ENCODE measurements around the gene CDK7.

The CDK7 gene

DNA sequence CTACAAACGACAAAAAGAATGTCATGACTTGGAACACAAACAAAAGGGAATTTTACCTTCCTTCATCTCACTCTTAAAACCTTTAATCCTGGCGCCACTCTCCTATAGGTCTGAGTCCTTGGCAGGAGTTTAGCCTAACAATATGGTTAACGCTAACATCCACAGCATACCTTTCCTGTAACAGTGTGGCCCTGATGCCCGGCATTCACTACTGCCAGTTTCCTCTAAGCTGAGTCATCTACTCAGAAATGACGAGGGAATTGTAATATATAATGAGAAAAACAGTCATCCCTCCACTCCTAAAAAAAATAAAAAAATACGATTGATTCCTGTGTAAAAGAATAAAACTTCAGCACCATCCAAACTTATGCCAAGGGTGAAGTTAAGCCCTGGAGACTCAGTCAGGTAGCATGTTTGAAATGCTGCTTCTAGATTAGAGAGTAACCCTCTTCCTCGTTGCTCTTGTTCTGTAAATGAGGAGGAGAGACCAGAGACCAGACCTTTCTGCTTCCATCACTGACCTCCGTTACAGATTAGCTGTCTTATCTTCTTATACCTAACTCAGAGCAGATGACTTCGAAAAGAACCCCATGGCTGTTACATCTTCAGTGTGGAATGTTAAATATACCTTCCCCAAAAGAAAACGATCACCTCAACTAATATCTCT is 60.5 kb downstream of the CDK7 start:
- no peak for DNase-seq

DNA sequence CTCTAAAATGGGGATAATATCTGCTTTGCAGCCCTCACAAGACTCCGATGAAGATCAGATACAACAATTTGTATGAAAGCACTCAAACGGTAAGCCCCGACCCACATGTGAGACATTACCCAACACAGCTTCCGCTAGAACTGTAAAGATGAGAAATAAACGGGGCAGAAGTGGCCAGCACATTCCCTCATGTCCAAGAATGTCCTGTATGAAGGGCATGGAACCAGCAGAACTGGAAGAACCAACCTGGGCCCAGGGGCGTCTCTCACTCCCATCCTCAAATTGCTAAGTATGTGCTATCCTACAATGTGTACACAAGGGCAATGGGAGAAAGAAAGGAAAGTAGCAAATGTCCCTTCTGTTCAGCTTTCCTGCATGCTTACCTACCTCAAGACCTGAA is 64.9 kb downstream of the CDK7 start:
- no peak for DNase-seq

DNA sequence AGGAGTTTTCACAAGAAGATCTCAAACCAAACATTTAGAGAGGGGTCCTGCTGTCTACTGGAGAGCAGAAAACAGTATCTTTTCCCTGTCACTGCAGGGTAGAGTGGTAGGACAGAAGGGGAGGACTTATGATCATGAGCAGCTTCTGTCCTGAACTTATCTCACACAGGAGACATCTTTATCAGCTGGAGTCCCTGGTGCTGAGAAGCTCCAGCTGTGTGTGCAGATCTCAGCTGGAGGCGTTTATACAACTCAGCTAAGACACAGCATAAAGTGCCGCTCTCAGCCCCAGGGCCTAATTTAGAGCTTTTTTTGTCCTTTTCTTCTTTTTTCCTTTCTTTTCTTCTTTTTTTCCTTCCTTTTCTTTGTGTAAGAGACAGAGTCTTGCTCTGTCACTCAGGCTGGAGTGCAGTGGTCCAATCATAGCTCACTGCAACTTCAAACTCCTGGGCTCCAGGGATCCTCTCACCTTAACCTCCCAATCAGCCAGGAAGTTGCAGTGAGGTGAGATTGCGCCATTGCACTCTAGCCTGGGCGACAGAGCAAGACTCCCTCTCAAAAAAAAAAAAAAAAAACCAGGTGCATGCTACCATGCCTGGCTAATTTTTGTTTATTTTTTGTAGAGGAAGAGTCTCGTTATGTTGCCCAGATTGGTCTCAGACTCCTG is 66.0 kb downstream of the CDK7 start:
- DNase-seq, result no peak

DNA sequence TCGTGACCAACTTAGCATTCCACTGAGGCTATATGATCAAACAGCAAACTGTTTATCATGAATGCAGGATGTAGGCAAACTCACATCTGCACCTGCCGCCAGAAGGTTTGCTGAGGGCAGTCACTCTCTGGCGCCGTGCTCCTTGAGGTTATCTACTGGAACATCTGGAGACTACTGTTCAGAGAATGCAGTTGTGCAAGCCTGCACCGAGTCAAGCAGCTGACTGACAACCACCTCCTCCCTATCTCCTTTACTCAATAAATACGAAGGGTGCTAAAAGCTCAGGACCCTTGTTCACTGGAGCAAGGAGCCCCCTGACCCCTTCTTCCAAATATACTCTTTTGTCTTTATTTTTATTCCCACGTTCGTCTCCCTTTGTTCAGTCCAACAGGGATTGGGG is 70.8 kb downstream of the CDK7 start:
- DNase-seq, result no peak

DNA sequence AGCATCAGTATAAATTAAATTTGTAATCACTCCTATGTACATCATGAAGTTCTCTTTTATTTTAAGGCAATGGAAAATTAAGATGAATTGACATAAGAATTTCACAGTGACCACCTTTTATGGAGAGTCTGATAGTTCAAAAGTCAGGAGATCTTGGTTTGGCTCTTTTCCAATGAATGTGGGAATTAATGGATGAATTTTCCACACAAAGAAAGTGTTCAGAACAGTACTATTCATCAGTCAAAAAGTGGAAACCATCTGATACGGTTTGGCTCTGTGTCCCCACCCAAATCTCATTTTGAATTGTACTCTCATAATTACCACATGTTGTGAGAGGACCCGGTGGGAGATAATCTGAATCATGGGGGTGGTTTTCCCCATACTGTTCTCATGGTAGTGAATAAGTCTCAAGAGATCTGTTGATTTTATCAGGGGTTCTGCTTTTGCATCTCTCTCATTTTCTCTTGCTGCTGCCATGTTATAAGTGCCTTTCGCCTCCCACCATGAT is 73.4 kb downstream of the CDK7 start:
- no peak for DNase-seq

DNA sequence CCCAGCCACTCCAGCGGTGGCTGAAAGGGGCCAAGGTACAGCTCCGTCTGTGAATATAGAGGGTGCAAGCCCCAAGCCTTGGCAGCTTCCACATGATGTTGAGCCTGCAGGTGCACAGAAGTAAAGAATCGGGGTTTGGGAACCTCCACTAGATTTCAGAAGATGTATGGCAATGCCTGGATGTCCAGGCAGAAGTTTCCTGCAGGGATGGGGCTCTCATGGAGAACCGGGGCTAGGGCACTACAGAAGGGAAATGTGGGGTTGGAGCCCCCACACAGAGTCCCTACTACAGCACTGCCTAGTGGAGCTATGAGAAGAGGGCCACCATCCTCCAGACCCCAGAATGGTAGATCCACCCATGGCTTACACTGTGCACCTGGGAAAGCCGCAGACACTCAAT is 74.7 kb downstream of the CDK7 start:
- DNase-seq, result no peak

DNA sequence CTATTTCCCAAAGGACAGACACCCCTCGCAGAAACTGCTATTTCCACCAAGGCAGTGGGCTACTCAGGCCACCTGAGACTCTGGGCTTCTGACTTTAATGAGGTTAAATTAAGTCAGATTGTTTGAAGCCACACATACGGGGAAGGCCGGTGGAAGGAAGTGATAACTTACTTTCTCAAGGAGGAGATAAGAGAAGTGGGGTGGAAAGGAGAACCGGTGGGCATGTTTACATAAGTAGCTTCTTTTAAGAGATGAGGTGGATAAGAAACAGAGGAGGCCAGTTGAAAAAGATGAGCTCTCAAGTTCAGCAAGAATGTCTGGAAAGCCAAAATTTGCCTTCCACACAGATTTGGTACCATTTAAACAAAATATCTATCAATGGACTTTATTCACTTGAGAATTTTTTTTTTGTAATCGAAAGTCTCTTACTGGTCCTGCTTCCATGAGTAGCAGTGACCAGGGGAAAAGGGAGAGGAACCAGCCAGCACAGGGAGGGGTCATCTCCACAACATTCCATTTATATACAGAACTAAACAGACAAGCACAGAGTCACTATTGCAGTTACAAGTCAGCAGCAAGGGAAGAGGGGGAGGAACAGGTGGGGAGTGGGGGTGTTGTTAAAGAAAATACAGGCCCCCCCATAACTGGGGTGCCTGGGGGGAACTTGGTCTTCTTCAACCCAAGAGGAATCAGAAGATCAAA is 77.9 kb downstream of the CDK7 start:
- DNase-seq, result no peak

DNA sequence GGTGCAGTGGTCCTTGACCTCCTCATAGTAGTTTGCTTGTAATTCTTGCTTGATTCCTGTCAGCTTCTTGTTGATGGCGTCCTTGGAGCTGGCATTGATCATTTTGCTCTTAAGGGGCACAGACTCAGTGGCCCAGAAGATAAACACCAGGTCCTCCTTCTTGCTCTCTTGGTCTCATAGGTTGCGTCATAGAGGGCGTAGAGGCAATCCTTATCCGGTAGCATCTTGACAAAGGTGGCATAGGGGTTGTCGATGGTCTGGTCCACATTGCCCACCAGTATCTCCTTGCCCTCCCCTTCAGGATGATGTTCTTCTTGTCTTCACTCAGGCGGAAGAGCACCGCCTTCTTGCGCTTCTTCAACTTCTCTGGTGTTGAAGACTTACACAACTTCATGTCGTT is 78.7 kb downstream of the CDK7 start:
- DNase-seq, result no peak

DNA sequence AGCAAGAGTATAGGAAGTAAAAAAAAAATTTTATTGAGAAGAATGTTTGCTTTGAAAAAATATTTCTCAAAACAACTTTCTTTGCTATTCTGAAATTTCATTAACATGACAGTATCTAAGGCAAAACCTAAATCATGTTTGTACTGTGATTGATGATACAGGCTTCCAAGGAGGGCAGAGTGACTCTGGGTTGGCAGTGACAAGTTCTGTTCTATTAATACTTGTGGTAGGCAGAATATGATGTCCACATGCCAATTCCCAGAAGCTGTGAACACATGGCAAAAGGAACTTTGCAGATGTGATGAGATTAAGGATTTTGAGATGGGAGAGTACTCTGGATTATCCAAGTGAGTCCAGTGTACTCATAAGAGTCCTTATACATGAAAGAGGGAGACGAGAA is 81.3 kb downstream of the CDK7 start:
- no peak for DNase-seq

DNA sequence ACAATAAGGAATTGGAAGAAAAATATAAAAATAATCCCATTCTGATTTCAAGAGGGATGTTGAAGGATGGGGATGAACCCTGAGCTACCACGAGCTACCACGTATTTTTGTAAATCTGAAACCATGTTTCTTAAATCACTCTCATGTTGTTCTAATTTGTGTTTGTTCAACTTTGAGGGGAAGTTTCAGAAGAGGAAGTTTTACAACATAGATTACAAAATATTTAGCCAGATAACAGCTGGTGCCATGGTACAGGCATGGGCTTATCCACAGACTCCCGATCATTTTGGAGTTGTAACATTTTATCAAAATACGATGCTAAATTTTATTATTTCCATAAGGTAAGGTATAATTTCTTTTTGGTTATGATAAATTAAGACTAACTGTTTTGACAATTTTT is 82.7 kb downstream of the CDK7 start:
- DNase-seq, result no peak

DNA sequence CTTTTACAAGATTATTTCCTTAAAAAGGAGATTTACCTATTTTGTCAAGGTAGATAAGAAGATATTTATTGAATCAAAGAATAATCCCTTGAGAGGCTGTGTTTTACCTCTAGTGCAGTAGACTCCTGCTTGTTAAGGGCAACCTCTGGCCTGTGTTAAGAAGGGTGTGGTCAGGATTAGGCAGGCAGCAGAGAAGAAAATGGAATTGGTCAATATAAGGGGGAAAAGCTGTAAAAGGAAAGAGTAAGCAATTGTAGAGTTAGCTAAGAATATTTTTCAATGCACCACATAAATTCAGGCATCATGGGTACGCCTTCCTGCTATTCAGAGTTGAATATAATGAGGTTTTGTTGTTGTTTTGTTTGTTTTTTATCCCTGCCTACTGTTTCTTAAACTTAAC is 91.7 kb downstream of the CDK7 start:
- DNase-seq, result no peak
